ENCODE measurements around the gene SEPTIN12. TPM values are rescaled to one million over a fixed set of nuclear protein-coding genes. Genes with fewer than 3 reads are reported as not detected.

SEPTIN12 gene
- total RNA-seq, 1 donor from 2014 or later: not detected

DNA sequence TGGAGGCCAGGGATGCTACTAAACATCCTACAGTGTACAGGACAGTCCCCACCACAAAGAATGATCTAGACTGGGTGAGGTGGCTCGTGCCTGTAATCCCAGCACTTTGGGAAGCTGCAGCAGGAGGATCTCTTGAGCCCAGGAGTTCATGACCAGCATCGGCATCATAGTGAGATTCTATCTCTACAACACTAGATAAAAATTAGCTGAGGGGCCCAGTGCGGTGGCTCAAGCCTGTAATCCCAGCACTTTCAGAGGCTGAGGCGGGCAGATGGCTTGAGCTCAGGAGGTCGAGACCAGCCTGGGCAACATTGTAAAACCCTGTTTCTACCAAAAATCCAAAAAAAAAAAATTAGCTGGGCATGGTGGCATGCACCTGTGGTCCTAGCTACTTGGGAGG, 15.8 kb downstream of the SEPTIN12 start:
- no peaks in the 10 kb centered on the region for H3K27me3 Mint-ChIP-seq
- no peak overlapping the region for H3K4me3 Mint-ChIP-seq
- H3K4me1 Mint-ChIP-seq (ENCODE audit: unreplicated experiment): peaks cover 12% of the 10 kb centered on the region
- H3K9me3 Mint-ChIP-seq: no peaks in the 10 kb centered on the region
- DNase-seq (ENCODE audit: extremely low spot score, unreplicated experiment): no peak
- no peak overlapping the region for H3K27ac Mint-ChIP-seq
- no peaks in the 10 kb centered on the region for H3K36me3 Mint-ChIP-seq
- TF ChIP-seq, protein P1, sequence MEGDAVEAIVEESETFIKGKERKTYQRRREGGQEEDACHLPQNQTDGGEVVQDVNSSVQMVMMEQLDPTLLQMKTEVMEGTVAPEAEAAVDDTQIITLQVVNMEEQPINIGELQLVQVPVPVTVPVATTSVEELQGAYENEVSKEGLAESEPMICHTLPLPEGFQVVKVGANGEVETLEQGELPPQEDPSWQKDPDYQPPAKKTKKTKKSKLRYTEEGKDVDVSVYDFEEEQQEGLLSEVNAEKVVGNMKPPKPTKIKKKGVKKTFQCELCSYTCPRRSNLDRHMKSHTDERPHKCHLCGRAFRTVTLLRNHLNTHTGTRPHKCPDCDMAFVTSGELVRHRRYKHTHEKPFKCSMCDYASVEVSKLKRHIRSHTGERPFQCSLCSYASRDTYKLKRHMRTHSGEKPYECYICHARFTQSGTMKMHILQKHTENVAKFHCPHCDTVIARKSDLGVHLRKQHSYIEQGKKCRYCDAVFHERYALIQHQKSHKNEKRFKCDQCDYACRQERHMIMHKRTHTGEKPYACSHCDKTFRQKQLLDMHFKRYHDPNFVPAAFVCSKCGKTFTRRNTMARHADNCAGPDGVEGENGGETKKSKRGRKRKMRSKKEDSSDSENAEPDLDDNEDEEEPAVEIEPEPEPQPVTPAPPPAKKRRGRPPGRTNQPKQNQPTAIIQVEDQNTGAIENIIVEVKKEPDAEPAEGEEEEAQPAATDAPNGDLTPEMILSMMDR (conservative IDR thresholded peaks at IDR 0.05): no peak

DNA sequence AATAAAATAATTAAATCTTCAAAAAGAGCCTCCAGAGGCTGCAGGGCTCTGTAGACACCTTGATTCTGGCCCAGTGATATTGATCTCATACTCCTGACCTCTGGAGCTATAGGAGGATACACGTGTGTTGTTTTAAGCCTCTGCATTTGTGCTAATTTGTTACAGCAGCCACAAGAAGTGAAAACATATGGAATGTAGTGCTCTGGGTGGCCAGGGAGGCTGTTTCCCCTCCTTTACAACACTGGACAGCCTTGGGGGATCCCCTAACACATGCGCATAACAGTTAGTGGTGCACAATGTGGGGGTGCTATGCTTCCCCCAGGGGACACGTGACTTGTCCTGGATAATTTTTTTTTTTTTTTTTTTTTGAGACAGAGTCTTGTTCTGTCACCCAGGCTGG, 16.5 kb downstream of the SEPTIN12 start:
- peaks cover 16% of the 10 kb centered on the region for H3K4me1 Mint-ChIP-seq (ENCODE audit: unreplicated experiment)
- no peaks in the 10 kb centered on the region for H3K36me3 Mint-ChIP-seq
- TF ChIP-seq, protein P1 (conservative IDR thresholded peaks at IDR 0.05): no peak
- H3K27ac Mint-ChIP-seq: no peak overlapping the region
- H3K27me3 Mint-ChIP-seq: no peaks in the 10 kb centered on the region
- H3K9me3 Mint-ChIP-seq: no peaks in the 10 kb centered on the region
- no peak overlapping the region for H3K4me3 Mint-ChIP-seq
- DNase-seq (ENCODE audit: extremely low spot score, unreplicated experiment): no peak

DNA sequence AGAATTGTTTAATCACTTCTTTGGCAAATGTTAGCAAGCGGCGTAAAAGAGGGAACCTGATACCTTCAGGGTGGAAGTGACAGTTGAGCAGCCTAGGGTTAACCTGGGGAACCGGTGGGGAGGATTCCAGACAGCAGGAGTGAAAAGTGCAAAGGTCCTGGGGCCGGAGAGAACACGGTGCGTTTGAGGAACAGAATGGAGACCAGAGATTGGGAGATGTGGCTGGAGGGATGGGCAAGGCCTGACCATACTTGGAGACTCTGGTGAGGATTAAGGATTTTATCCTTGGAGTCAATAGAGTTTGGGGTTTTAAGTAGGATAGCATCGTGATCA, 18.9 kb downstream of the SEPTIN12 start:
- TF ChIP-seq, protein P1 (conservative IDR thresholded peaks at IDR 0.05): no peak
- Mint-ChIP-seq H3K27ac (peak overlapping the region; percentile 59), H3K4me3 (peak overlapping the region; percentile 91), H3K4me1 (ENCODE audit: unreplicated experiment) (peaks cover 22% of the 10 kb centered on the region), H3K9me3 (no peaks in the 10 kb centered on the region), H3K36me3 (no peaks in the 10 kb centered on the region), H3K27me3 (no peaks in the 10 kb centered on the region)
- no peak for DNase-seq (ENCODE audit: extremely low spot score, unreplicated experiment)

DNA sequence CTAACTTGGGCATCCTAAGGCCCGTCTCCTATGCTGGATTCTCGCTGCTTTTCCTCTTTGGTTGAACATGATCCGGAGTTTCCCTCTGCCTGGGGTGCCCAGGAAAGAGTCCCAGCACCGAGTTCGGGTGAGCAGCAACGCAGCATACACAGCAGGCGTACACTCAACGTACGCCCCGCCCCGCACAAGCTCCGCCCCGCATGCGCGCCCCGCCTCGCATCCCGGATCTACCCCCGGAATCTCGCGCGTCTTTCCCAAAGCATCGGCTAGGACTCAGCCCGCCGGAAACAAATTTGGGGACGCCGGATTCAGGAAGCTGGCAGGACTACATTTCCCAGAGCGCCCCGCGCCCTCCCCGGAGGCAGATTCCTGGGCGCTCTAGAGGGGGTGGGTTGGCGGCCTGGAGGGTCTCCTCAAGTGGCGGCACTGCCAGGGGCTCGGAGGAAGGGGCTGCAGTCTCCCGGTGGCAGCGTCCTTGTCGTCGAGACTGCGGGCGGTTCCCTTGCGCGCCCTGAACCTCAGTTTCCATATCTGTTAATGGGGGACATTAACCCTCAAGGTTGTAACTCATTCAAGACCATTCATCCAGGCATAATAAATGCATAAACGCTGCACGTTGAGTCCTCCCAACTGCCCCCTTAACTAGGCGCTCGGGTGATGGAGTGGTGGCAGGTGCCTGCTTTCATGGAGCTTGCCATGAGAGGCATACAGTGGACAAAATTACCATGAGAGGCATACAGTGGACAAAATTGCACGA, 19.4 kb downstream of the SEPTIN12 start:
- H3K4me1 Mint-ChIP-seq (ENCODE audit: unreplicated experiment): peaks cover 22% of the 10 kb centered on the region
- no peaks in the 10 kb centered on the region for H3K27me3 Mint-ChIP-seq
- H3K4me3 Mint-ChIP-seq: peak overlapping the region; percentile 91
- H3K27ac Mint-ChIP-seq: peak overlapping the region; percentile 94
- DNase-seq (ENCODE audit: extremely low spot score, unreplicated experiment): peak; percentile 96
- H3K9me3 Mint-ChIP-seq: no peaks in the 10 kb centered on the region
- H3K36me3 Mint-ChIP-seq: no peaks in the 10 kb centered on the region
- TF ChIP-seq, protein P1 (conservative IDR thresholded peaks at IDR 0.05): no peak

DNA sequence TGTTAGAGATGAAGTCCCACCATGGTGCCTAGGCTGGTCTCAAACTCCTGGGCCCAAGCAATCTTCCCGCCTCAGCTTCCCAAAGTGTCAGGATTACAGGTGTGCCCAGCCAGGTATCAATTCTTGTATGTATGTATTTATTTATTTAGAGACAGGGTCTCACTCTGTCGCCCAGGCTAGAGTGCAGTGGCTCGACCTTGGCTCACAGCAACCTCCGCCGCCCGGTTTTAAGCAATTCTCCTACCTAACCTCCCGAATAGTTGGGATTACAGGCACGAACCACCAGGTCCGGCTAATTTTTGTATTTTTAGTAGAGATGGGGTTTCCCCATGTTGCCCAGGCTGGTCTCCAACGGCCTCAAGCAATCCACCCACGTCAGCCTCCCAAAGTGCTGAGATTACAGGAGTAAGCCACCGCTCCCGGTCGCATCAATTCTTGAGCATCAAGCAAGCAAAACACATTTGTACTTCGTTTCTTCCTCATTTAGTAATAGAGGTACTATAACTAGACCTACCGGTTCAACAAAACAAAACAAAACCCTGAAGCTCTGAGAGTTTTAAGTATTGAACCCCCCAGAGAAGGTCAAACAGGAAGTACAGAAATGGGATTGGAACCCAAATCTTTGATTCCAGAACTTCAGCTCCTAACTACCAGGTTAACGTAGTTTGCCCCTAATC, 20.1 kb downstream of the SEPTIN12 start:
- TF ChIP-seq, protein P1 (conservative IDR thresholded peaks at IDR 0.05): no peak
- Mint-ChIP-seq H3K27me3 (no peaks in the 10 kb centered on the region), H3K9me3 (no peaks in the 10 kb centered on the region), H3K4me3 (peak overlapping the region; percentile 91), H3K36me3 (no peaks in the 10 kb centered on the region), H3K4me1 (ENCODE audit: unreplicated experiment) (peaks cover 22% of the 10 kb centered on the region), H3K27ac (peak overlapping the region; percentile 94)
- no peak for DNase-seq (ENCODE audit: extremely low spot score, unreplicated experiment)

Measured in type B pancreatic cell (in vitro differentiated cells).